K562 (cell line): ENCODE results near the gene WNT11. TPM values are rescaled to one million over a fixed set of nuclear protein-coding genes. Genes with fewer than 3 reads are reported as not detected.

Experiments
- ATAC-seq: fragments of 200-7000 bp; cut with Tn5 transposase; 3 replicates; pipeline ENCODE4 v1.9.1; 2020; ENCODE audit warnings: moderate library complexity
- BruUV-seq: library from RNA; stranded (reverse); fragments of 400-500 nt; replicated peaks from 2 replicates; lab custom pipeline; 2021; lab: Mats Ljungman, UMichigan
- CTCF ChIA-PET: fragments of 300-600 bp; formaldehyde crosslinking; extraction: SDS; loops from one replicate; lab custom pipeline; 2021; ENCODE audit warnings: low intra/inter-chr PET ratio; lab: Yijun Ruan, JAX
- POLR2A ChIA-PET: fragments of 300-600, 350-650 bp; sonication (Branson Sonifier 250); formaldehyde crosslinking; extraction: SDS; loops from one replicate; lab custom pipeline; 2021; ENCODE audit warnings: antibody characterized with exemption, inconsistent platforms; lab: Yijun Ruan, JAX
- DNase-seq, 4 experiments: peaks; one replicate each; pipeline versions ENCODE4 v3.0.0 to v3.0.0-alpha.2; 2011 to 2018; ENCODE audit warnings: low spot score in 3 of 4, mixed read lengths in 3 of 4; ENCODE audit errors: extremely low read depth in 1 of 4
- FAIRE-seq: peaks from 2 replicates; lab custom pipeline; 2011; peaks lifted over from hg19 to GRCh38; lab: Jason Lieb, UNC
- H2AFZ ChIP-seq: 2 replicates; pipeline ENCODE4 v1.6.0; 2011; ENCODE audit warnings: low read depth, low read length, control low read depth, inconsistent platforms
- H3K27ac ChIP-seq: fragments of 200-600 bp; 3 replicates; pipeline ENCODE4 v1.8.0; 2011; ENCODE audit warnings: low read depth, mild to moderate bottlenecking, control low read depth, inconsistent platforms, low read length, moderate library complexity, mixed read lengths; ENCODE audit errors: extremely low read depth
- H3K27me3 ChIP-seq, 2 experiments: fragments of 300-600 bp in 1 of 2; 2 replicates in 1 of 2; 3 replicates in 1 of 2; pipeline versions ENCODE4 v1.6.0 to v1.8.0; 2011; ENCODE audit warnings: inconsistent platforms in 2 of 2, low read length in 2 of 2, mild to moderate bottlenecking in 1 of 2, mixed read lengths in 1 of 2, moderate library complexity in 1 of 2; ENCODE audit not compliant: control insufficient read depth in 2 of 2, insufficient read depth in 2 of 2
- H3K36me3 ChIP-seq: fragments of 300-600 bp; 3 replicates; pipeline ENCODE4 v1.8.0; 2011; ENCODE audit warnings: mild to moderate bottlenecking, low read length, inconsistent platforms; ENCODE audit not compliant: control insufficient read depth, insufficient read depth
- H3K4me1 ChIP-seq, 2 experiments: fragments of 200-600 bp in 1 of 2; replicated peaks in 1 of 2; 2 replicates in 1 of 2; 3 replicates in 1 of 2; pipeline versions ENCODE4 v1.5.1 to v1.8.0; 2011; ENCODE audit warnings: inconsistent platforms in 2 of 2, low read length in 2 of 2, mild to moderate bottlenecking in 1 of 2, mixed read lengths in 1 of 2, moderate library complexity in 1 of 2; ENCODE audit not compliant: control insufficient read depth in 2 of 2, insufficient read depth in 2 of 2
- H3K4me2 ChIP-seq: 2 replicates; pipeline ENCODE4 v1.6.1; 2011; ENCODE audit warnings: low read length, control low read depth, inconsistent platforms, mixed read lengths; ENCODE audit not compliant: insufficient read depth
- H3K4me3 ChIP-seq: fragments of 200-600 bp; sonication (generic), shearing (Covaris generic); 2 replicates; pipeline ENCODE4 v1.5.1; 2016; ENCODE audit warnings: control low read depth, inconsistent platforms
- H3K79me2 ChIP-seq: fragments of 200-600 bp; 3 replicates; pipeline ENCODE4 v1.8.0; 2011; ENCODE audit warnings: low read length, inconsistent platforms; ENCODE audit not compliant: control insufficient read depth, insufficient read depth
- H3K9ac ChIP-seq, 2 experiments: 2 replicates each; pipeline versions ENCODE4 v1.6.0 to v1.6.1; 2011; ENCODE audit warnings: low read depth in 2 of 2, low read length in 2 of 2, control low read depth in 1 of 2, inconsistent platforms in 1 of 2, mild to moderate bottlenecking in 1 of 2, mixed read lengths in 1 of 2; ENCODE audit not compliant: insufficient read depth in 1 of 2
- H3K9me1 ChIP-seq: one replicate; pipeline ENCODE4 v1.6.0; 2011; ENCODE audit warnings: inconsistent platforms, mild to moderate bottlenecking, low read length, moderate library complexity; ENCODE audit not compliant: control insufficient read depth, insufficient read depth
- H3K9me3 ChIP-seq: replicated peaks from 2 replicates; pipeline ENCODE4 v1.5.1; 2011; ENCODE audit warnings: low read depth, low read length, inconsistent platforms; ENCODE audit not compliant: control insufficient read depth, insufficient read depth
- H4K20me1 ChIP-seq: replicated peaks from 2 replicates; pipeline ENCODE4 v1.6.1; 2011; ENCODE audit warnings: low read length, inconsistent platforms, mixed read lengths; ENCODE audit not compliant: control insufficient read depth, insufficient read depth
- ADNP ChIP-seq: fragments of 200-800 bp; sonication (Bioruptor generic); IDR thresholded peaks from 2 replicates; pipeline ENCODE4 v1.6.1; 2016; ENCODE audit warnings: missing genetic modification characterization, missing compliant biosample characterization
- BRCA1 ChIP-seq, 2 experiments: fragments of 450-650 bp in 1 of 2; sonication (generic) in 1 of 2; formaldehyde crosslinking in 1 of 2; IDR thresholded peaks; 2 replicates each; pipeline versions ENCODE4 v1.5.0 to v1.6.1; 2017 to 2020; ENCODE audit warnings: mild to moderate bottlenecking in 1 of 2, missing genetic modification reagents in 1 of 2
- GTF2B ChIP-seq: IDR thresholded peaks from 2 replicates; pipeline ENCODE4 v1.6.1; 2011; ENCODE audit not compliant: insufficient read length; ENCODE audit errors: extremely low read depth
- HNRNPUL1 ChIP-seq: fragments of 200-400 bp; formaldehyde crosslinking; IDR thresholded peaks from 2 replicates; pipeline ENCODE4 v1.6.1; 2017; ENCODE audit warnings: low read length
- ILK ChIP-seq: fragments of 450-650 bp; IDR thresholded peaks from 2 replicates; pipeline ENCODE4 v1.6.1; 2016; ENCODE audit warnings: missing genetic modification characterization, low read depth, mild to moderate bottlenecking, missing compliant biosample characterization, moderate library complexity, borderline replicate concordance
- KDM2B ChIP-seq: fragments of 250-450 bp; sonication (Bioruptor Pico); IDR thresholded peaks from 2 replicates; pipeline ENCODE4 v1.8.0; 2021; ENCODE audit warnings: mild to moderate bottlenecking, moderate library complexity
- NR2C2 ChIP-seq, 2 experiments: fragments of 200-800 bp in 1 of 2; sonication (Bioruptor generic) in 1 of 2; sonication (generic) in 1 of 2; formaldehyde crosslinking in 1 of 2; IDR thresholded peaks; 2 replicates each; pipeline versions ENCODE4 v1.6.1 to v1.8.0; 2016 to 2022; ENCODE audit warnings: mild to moderate bottlenecking in 1 of 2, missing compliant biosample characterization in 1 of 2, missing genetic modification characterization in 1 of 2, missing genetic modification reagents in 1 of 2
- PHB2 ChIP-seq: fragments of 450-650 bp; IDR thresholded peaks from 2 replicates; pipeline ENCODE4 v1.6.1; 2017; ENCODE audit warnings: low read depth
- POLR3G ChIP-seq: IDR thresholded peaks from 2 replicates; pipeline ENCODE4 v1.6.1; 2011; ENCODE audit not compliant: insufficient read length, insufficient replicate concordance; ENCODE audit errors: extremely low read depth
- RFX1 ChIP-seq: fragments of 450-650 bp; IDR thresholded peaks from 2 replicates; pipeline ENCODE4 v1.6.1; 2016; ENCODE audit warnings: mild to moderate bottlenecking, moderate library complexity
- ZBTB1 ChIP-seq: sonication (generic); formaldehyde crosslinking; IDR thresholded peaks from 2 replicates; pipeline ENCODE4 v1.8.1; 2023; ENCODE audit warnings: missing genetic modification reagents, low read depth, mild to moderate bottlenecking, borderline replicate concordance
- ZNF12 ChIP-seq: sonication (generic); formaldehyde crosslinking; IDR thresholded peaks from 2 replicates; pipeline ENCODE4 v1.4.0; 2020; ENCODE audit warnings: mild to moderate bottlenecking, missing genetic modification reagents
- ZNF124 ChIP-seq: sonication (generic); formaldehyde crosslinking; IDR thresholded peaks from 2 replicates; pipeline ENCODE4 v1.8.1; 2022; ENCODE audit warnings: missing genetic modification reagents
- ZNF282 ChIP-seq: sonication (generic); formaldehyde crosslinking; IDR thresholded peaks from 2 replicates; pipeline ENCODE4 v1.8.1; 2023; ENCODE audit warnings: missing genetic modification reagents
- WGBS: fragments of 100-300 bp; shearing (Covaris generic); methylation state at CpG from one replicate; pipeline ENCODE4 v1.1.6; 2016; ENCODE audit warnings: low coverage, mixed read lengths; ENCODE audit not compliant: insufficient coverage; ENCODE audit errors: missing lambda C conversion rate; 5-methylcytosine and 5-hydroxymethylcytosine counted together
- in situ Hi-C: fragments of 300-500 bp; cut with MboI; formaldehyde crosslinking; loops from 4 replicates; pipeline ENCODE4 v1.15.0; 2018; ENCODE audit warnings: inconsistent platforms, mixed read lengths
- intact Hi-C: fragments of 100-400 bp; cut with micrococcal nuclease; formaldehyde crosslinking; loops from 2 replicates; pipeline ENCODE4 v1.14.2; 2022
- polyA plus RNA-seq, 8 experiments: library from polyadenylated mRNA; depleted of rRNA in 4 of 8; stranded (reverse) in 5 of 8; unstranded in 3 of 8; fragments of >200 nt; fragmentation: Nextera tagmentation in 2 of 8; fragmentation: Illumina TruSeq in 1 of 8; extraction: Ambion mirVana in 2 of 8; extraction: Trizol in 1 of 8; gene quantifications; 2 replicates each; pipeline versions ENCODE4 v1.2.1 to v1.2.3, GENCODE V29; 2011 to 2014; ENCODE audit warnings: inconsistent platforms in 1 of 8, missing spikeins in 1 of 8
- total RNA-seq, 7 experiments: library from RNA; depleted of rRNA in 6 of 7; stranded (reverse); fragments of >200 nt in 6 of 7; fragmentation: Illumina TruSeq in 2 of 7; extraction: Trizol in 2 of 7; gene quantifications; 2 replicates each; pipeline versions ENCODE4 v1.2.1 to v1.2.3, GENCODE V29; 2011 to 2021; ENCODE audit warnings: low replicate concordance in 1 of 7
- TF ChIP-seq, protein P1 (sequence below): fragments of 200-400 bp; formaldehyde crosslinking; IDR thresholded peaks from 2 replicates; pipeline ENCODE4 v1.6.1; 2017; ENCODE audit warnings: mild to moderate bottlenecking, low read depth, low read length, moderate library complexity
- TF ChIP-seq, protein P2 (sequence below), 3 experiments: fragments of 200-800 bp in 1 of 3; fragments of 250-450 bp in 1 of 3; fragments of 450-650 bp in 1 of 3; sonication (Bioruptor Pico) in 1 of 3; sonication (Bioruptor generic) in 1 of 3; formaldehyde crosslinking in 1 of 3; IDR thresholded peaks; 2 replicates each; pipeline versions ENCODE4 v1.6.1 to v1.8.0; 2016 to 2022; ENCODE audit warnings: mild to moderate bottlenecking in 2 of 3, missing genetic modification characterization in 2 of 3, missing compliant biosample characterization in 1 of 3, moderate library complexity in 1 of 3

The WNT11 gene
- total and polyA plus RNA-seq, 9 of the 15 experiments (the other 6 are each of a cell fraction or from before 2014, with no cell fraction given), result 0.03 to 0.20 (median 0.09) TPM; not detected in 4

- ChIA-PET CTCF (no interaction called here), POLR2A (interaction anchor here (1.0 kb wide), 1 partner anchor 13 kb away, joined by 3 read pairs; no protein-coding TSS in a partner anchor)
- no TSS peak for BruUV-seq
- no peak for DNase-seq
- no peak for ATAC-seq
- Histone ChIP-seq H3K79me2 (no peaks in the 10 kb centered on the region), H3K4me2 (no peak overlapping the region), H3K36me3 (no peaks in the 10 kb centered on the region), H3K27ac (no peak overlapping the region), H3K4me1 (no peaks in the 10 kb centered on the region), H3K4me3 (no peak overlapping the region), H3K9me1 (no peaks in the 10 kb centered on the region), H3K9me3 (no peaks in the 10 kb centered on the region), H4K20me1 (no peaks in the 10 kb centered on the region), H3K9ac (no peak overlapping the region), H3K27me3 (peaks cover 12 to 64% of the 10 kb centered on the region in 2 experiments; a peak in 4 of 5 replicates), H2AFZ (no peak overlapping the region)
- in situ Hi-C loops, result no loop called here
- WGBS, result 1% methylated on average over 9 of the region's 9 CpGs
- no peak for FAIRE-seq
- intact Hi-C loops, result no loop called here
- TF ChIP-seq RFX1 (no peak), POLR3G (no peak), ZNF282 (no peak), ADNP (tag) (no peak), ILK (tag) (no peak), PHB2 (no peak), GTF2B (no peak), HNRNPUL1 (no peak), ZNF12 (CRISPR knock-in tag) (no peak), NR2C2 (CRISPR knock-in tag; IDR thresholded peaks at IDR 0.05) (no peak), NR2C2 (tag; IDR thresholded peaks at IDR 0.05) (no peak), ZBTB1 (CRISPR knock-in tag) (no peak), KDM2B (CRISPR knock-in tag) (no peak), BRCA1 (IDR thresholded peaks at IDR 0.05) (no peak), BRCA1 (CRISPR knock-in tag; IDR thresholded peaks at IDR 0.05) (no peak), ZNF124 (no peak)
- TF ChIP-seq, protein P1, sequence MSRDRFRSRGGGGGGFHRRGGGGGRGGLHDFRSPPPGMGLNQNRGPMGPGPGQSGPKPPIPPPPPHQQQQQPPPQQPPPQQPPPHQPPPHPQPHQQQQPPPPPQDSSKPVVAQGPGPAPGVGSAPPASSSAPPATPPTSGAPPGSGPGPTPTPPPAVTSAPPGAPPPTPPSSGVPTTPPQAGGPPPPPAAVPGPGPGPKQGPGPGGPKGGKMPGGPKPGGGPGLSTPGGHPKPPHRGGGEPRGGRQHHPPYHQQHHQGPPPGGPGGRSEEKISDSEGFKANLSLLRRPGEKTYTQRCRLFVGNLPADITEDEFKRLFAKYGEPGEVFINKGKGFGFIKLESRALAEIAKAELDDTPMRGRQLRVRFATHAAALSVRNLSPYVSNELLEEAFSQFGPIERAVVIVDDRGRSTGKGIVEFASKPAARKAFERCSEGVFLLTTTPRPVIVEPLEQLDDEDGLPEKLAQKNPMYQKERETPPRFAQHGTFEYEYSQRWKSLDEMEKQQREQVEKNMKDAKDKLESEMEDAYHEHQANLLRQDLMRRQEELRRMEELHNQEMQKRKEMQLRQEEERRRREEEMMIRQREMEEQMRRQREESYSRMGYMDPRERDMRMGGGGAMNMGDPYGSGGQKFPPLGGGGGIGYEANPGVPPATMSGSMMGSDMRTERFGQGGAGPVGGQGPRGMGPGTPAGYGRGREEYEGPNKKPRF, result no peak
- TF ChIP-seq, protein P2, sequence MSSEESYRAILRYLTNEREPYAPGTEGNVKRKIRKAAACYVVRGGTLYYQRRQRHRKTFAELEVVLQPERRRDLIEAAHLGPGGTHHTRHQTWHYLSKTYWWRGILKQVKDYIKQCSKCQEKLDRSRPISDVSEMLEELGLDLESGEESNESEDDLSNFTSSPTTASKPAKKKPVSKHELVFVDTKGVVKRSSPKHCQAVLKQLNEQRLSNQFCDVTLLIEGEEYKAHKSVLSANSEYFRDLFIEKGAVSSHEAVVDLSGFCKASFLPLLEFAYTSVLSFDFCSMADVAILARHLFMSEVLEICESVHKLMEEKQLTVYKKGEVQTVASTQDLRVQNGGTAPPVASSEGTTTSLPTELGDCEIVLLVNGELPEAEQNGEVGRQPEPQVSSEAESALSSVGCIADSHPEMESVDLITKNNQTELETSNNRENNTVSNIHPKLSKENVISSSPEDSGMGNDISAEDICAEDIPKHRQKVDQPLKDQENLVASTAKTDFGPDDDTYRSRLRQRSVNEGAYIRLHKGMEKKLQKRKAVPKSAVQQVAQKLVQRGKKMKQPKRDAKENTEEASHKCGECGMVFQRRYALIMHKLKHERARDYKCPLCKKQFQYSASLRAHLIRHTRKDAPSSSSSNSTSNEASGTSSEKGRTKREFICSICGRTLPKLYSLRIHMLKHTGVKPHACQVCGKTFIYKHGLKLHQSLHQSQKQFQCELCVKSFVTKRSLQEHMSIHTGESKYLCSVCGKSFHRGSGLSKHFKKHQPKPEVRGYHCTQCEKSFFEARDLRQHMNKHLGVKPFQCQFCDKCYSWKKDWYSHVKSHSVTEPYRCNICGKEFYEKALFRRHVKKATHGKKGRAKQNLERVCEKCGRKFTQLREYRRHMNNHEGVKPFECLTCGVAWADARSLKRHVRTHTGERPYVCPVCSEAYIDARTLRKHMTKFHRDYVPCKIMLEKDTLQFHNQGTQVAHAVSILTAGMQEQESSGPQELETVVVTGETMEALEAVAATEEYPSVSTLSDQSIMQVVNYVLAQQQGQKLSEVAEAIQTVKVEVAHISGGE (CRISPR knock-in tag; IDR thresholded peaks at IDR 0.05), result no peak
Measured at GRCh38 chr11:76252631-76253070, 46.3 kb upstream of the WNT11 start.
